ENCODE data around the gene PCP4L1.
"Not testable (repeated sequence)": the region's sequence is repeated elsewhere in the genome, so short reads cannot be mapped to it uniquely, and the experiment has no call there.

PCP4L1 gene

DNA sequence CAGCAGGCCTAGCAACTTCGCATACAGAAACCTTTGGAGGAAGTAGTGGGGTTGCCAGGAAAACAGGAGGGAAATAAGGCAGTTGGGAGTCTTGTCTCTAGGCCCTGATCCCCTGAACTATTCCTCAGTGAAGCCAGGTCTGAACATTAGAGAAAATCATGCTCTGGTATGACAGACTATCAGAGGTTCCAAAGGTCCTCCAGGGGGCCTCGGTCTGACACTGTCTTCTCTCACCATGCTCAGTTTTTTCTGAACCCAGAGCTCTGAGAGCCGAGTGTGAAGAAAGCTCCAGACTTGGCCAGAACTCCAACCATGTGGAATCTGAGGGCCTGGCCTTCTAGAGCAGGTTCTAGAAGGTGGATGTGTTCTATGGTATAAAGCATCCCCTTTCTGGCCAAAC is 28.6 kb upstream of the PCP4L1 start:
- H3K4me1 ChIP-seq (ENCODE audit: control insufficient read depth in 1 of 2, insufficient read depth in 2 of 2, low read length in 2 of 2), result peaks cover 23 to 25% of the 10 kb centered on the region in 2 donors
- H3K27ac ChIP-seq (ENCODE audit: low read depth, low read length), result no peak overlapping the region
- H3K9ac ChIP-seq (ENCODE audit: low read depth in 1 of 2, low read length in 2 of 2), result no peak overlapping the region
- H3K4me3 ChIP-seq (ENCODE audit: low read depth in 1 of 2, low read length in 2 of 2), result no peak overlapping the region
- H3K36me3 ChIP-seq (ENCODE audit: control insufficient read depth in 1 of 2, insufficient read depth in 2 of 2, low read length in 2 of 2), result peaks cover 22 to 30% of the 10 kb centered on the region in 2 donors
- H3K27me3 ChIP-seq (ENCODE audit: control insufficient read depth in 1 of 2, insufficient read depth in 2 of 2, low read length in 2 of 2), result no peaks in the 10 kb centered on the region
- no peaks in the 10 kb centered on the region for H3K9me3 ChIP-seq (ENCODE audit: control insufficient read depth in 1 of 2, low read length in 2 of 2)

DNA sequence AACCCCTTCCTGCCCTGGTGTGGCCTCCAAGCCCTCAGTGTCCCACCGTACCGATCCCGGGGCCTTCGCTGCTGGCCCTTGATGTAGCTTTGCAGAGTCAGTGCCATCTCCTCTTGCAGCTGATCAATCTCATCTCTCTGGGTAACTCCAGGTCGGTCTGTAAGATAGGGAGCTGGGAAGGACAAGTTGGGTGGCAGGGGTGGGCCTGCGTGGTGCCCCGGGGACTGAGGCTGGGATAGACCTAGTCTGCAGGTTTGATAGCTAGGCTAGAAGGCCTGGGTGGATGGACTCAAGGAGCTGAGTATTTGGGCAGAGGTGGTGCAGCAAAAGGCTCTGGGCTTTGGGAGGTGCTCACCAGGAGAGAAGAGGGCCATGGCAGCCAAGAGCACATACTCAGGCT is 27.8 kb upstream of the PCP4L1 start:
- Histone ChIP-seq H3K27ac (ENCODE audit: low read depth, low read length) (no peak overlapping the region), H3K36me3 (ENCODE audit: control insufficient read depth in 1 of 2, insufficient read depth in 2 of 2, low read length in 2 of 2) (peaks cover 22 to 30% of the 10 kb centered on the region in 2 donors), H3K4me1 (ENCODE audit: control insufficient read depth in 1 of 2, insufficient read depth in 2 of 2, low read length in 2 of 2) (peaks cover 17 to 19% of the 10 kb centered on the region in 2 donors), H3K9ac (ENCODE audit: low read depth in 1 of 2, low read length in 2 of 2) (no peak overlapping the region), H3K27me3 (ENCODE audit: control insufficient read depth in 1 of 2, insufficient read depth in 2 of 2, low read length in 2 of 2) (no peaks in the 10 kb centered on the region), H3K4me3 (ENCODE audit: low read depth in 1 of 2, low read length in 2 of 2) (no peak overlapping the region), H3K9me3 (ENCODE audit: control insufficient read depth in 1 of 2, low read length in 2 of 2) (no peaks in the 10 kb centered on the region)

DNA sequence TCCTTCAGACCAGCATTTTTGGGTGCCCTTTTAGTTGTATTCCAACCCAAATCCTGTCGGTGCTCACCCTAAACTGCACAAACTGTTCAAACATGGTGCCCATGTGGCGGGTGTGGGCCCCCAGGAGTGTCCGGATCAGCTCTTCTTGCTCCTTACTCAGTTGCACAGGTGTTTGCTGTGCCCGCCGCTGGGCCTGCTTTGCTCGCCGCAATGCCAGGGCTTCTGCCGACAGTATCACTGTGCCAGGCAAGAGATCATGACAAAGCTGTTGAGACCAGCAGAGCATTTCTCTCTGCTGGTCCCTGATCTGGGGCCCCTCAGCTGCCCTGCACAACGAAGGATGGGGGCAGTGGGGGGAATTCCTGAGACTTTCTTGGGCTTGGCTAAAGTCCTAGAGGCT is 25.4 kb upstream of the PCP4L1 start:
- H3K9ac ChIP-seq (ENCODE audit: low read depth in 1 of 2, low read length in 2 of 2), result no peak overlapping the region
- no peaks in the 10 kb centered on the region for H3K27me3 ChIP-seq (ENCODE audit: control insufficient read depth in 1 of 2, insufficient read depth in 2 of 2, low read length in 2 of 2)
- H3K27ac ChIP-seq (ENCODE audit: low read depth, low read length), result no peak overlapping the region
- peaks cover 20 to 28% of the 10 kb centered on the region in 2 donors for H3K36me3 ChIP-seq (ENCODE audit: control insufficient read depth in 1 of 2, insufficient read depth in 2 of 2, low read length in 2 of 2)
- no peak overlapping the region for H3K4me3 ChIP-seq (ENCODE audit: low read depth in 1 of 2, low read length in 2 of 2)
- no peaks in the 10 kb centered on the region for H3K9me3 ChIP-seq (ENCODE audit: control insufficient read depth in 1 of 2, low read length in 2 of 2)
- H3K4me1 ChIP-seq (ENCODE audit: control insufficient read depth in 1 of 2, insufficient read depth in 2 of 2, low read length in 2 of 2), result peaks cover 0 to 1% of the 10 kb centered on the region in 2 donors

GRCh38 chr1:161235957-161236775 is 22.4 kb upstream of the PCP4L1 start:
- H3K4me1 ChIP-seq (ENCODE audit: control insufficient read depth in 1 of 2, insufficient read depth in 2 of 2, low read length in 2 of 2), result no peaks in the 10 kb centered on the region
- no peaks in the 10 kb centered on the region for H3K27me3 ChIP-seq (ENCODE audit: control insufficient read depth in 1 of 2, insufficient read depth in 2 of 2, low read length in 2 of 2)
- no peak overlapping the region for H3K27ac ChIP-seq (ENCODE audit: low read depth, low read length)
- H3K36me3 ChIP-seq (ENCODE audit: control insufficient read depth in 1 of 2, insufficient read depth in 2 of 2, low read length in 2 of 2), result no peaks in the 10 kb centered on the region
- no peak overlapping the region for H3K4me3 ChIP-seq (ENCODE audit: low read depth in 1 of 2, low read length in 2 of 2)
- H3K9ac ChIP-seq (ENCODE audit: low read depth in 1 of 2, low read length in 2 of 2), result no peak overlapping the region
- no peaks in the 10 kb centered on the region for H3K9me3 ChIP-seq (ENCODE audit: control insufficient read depth in 1 of 2, low read length in 2 of 2)

DNA sequence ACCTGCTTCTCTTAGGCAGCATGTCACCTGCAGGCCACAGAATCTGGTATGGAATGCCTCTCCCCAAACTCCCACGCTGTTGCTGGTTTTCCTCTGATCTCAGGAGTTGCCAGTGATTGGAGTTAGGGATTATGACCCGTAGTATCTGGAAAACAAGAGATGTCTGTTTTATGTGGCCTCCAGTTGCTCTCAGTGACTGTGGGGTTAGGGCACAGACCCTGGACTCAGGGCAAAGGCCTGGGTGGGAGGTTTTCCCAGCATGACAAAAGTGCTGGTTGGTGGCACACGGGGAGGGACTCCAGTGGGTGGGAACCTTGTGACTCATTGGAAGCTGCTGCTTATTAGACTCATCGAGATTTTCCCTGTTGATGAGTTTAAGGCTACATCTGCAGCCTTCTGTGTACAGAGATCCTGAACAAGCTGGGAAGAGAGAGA is 20.5 kb upstream of the PCP4L1 start, which contains the start of gene NR1I3:
Gene NR1I3 (minus strand): TSS at position 165 of the 435 bp plus-strand sequence. CDS start 1,638 bp downstream, outside the sequence.
- Histone ChIP-seq H3K4me1 (ENCODE audit: control insufficient read depth in 1 of 2, insufficient read depth in 2 of 2, low read length in 2 of 2) (no peaks in the 10 kb centered on the region), H3K4me3 (ENCODE audit: low read depth in 1 of 2, low read length in 2 of 2) (no peak within 1 kb of the TSS), H3K36me3 (ENCODE audit: control insufficient read depth in 1 of 2, insufficient read depth in 2 of 2, low read length in 2 of 2) (no peaks in the 10 kb centered on the region), H3K27me3 (ENCODE audit: control insufficient read depth in 1 of 2, insufficient read depth in 2 of 2, low read length in 2 of 2) (no peaks in the 10 kb centered on the region), H3K9ac (ENCODE audit: low read depth in 1 of 2, low read length in 2 of 2) (no peak within 1 kb of the TSS), H3K9me3 (ENCODE audit: control insufficient read depth in 1 of 2, low read length in 2 of 2) (no peaks in the 10 kb centered on the region), H3K27ac (ENCODE audit: low read depth, low read length) (no peak within 1 kb of the TSS)

DNA sequence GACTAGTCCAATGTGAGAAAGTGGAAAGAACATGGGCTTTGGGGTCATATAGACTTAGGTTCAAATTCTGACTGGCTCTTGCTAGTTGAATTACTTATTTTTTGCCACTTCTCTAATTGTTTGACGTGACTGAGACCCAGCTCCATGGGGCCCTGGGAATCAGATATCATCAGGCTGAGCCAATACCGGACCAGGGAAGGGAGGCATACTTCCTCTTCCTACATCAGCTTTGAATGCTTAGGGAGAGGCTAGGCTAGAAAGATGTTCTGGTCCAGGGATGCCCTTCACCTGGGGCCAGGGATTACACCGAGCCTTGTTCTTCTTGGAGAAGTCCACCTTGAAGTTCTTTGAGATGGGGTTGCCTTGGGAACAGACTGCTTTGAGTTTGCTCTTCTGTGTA is 16.9 kb upstream of the PCP4L1 start:
- H3K4me3 ChIP-seq (ENCODE audit: low read depth in 1 of 2, low read length in 2 of 2), result no peak overlapping the region
- no peak overlapping the region for H3K9ac ChIP-seq (ENCODE audit: low read depth in 1 of 2, low read length in 2 of 2)
- no peaks in the 10 kb centered on the region for H3K9me3 ChIP-seq (ENCODE audit: control insufficient read depth in 1 of 2, low read length in 2 of 2)
- H3K27me3 ChIP-seq (ENCODE audit: control insufficient read depth in 1 of 2, insufficient read depth in 2 of 2, low read length in 2 of 2), result no peaks in the 10 kb centered on the region
- H3K27ac ChIP-seq (ENCODE audit: low read depth, low read length), result no peak overlapping the region
- no peaks in the 10 kb centered on the region for H3K36me3 ChIP-seq (ENCODE audit: control insufficient read depth in 1 of 2, insufficient read depth in 2 of 2, low read length in 2 of 2)
- H3K4me1 ChIP-seq (ENCODE audit: control insufficient read depth in 1 of 2, insufficient read depth in 2 of 2, low read length in 2 of 2), result no peaks in the 10 kb centered on the region

- Histone ChIP-seq H3K4me3 (ENCODE audit: low read depth in 1 of 2, low read length in 2 of 2) (no peak overlapping the region), H3K36me3 (ENCODE audit: control insufficient read depth in 1 of 2, insufficient read depth in 2 of 2, low read length in 2 of 2) (no peaks in the 10 kb centered on the region), H3K9ac (ENCODE audit: low read depth in 1 of 2, low read length in 2 of 2) (no peak overlapping the region), H3K27ac (ENCODE audit: low read depth, low read length) (no peak overlapping the region), H3K27me3 (ENCODE audit: control insufficient read depth in 1 of 2, insufficient read depth in 2 of 2, low read length in 2 of 2) (no peaks in the 10 kb centered on the region), H3K4me1 (ENCODE audit: control insufficient read depth in 1 of 2, insufficient read depth in 2 of 2, low read length in 2 of 2) (no peaks in the 10 kb centered on the region), H3K9me3 (ENCODE audit: control insufficient read depth in 1 of 2, low read length in 2 of 2) (no peaks in the 10 kb centered on the region)
Measured at GRCh38 chr1:161242313-161242712, 16.2 kb upstream of the PCP4L1 start.

GRCh38 chr1:161244888-161245287 is 13.7 kb upstream of the PCP4L1 start:
- H3K4me3 ChIP-seq (ENCODE audit: low read depth in 1 of 2, low read length in 2 of 2), result no peak overlapping the region
- H3K4me1 ChIP-seq (ENCODE audit: control insufficient read depth in 1 of 2, insufficient read depth in 2 of 2, low read length in 2 of 2), result no peaks in the 10 kb centered on the region
- H3K9me3 ChIP-seq (ENCODE audit: control insufficient read depth in 1 of 2, low read length in 2 of 2), result no peaks in the 10 kb centered on the region
- H3K36me3 ChIP-seq (ENCODE audit: control insufficient read depth in 1 of 2, insufficient read depth in 2 of 2, low read length in 2 of 2), result no peaks in the 10 kb centered on the region
- H3K27me3 ChIP-seq (ENCODE audit: control insufficient read depth in 1 of 2, insufficient read depth in 2 of 2, low read length in 2 of 2), result no peaks in the 10 kb centered on the region
- no peak overlapping the region for H3K27ac ChIP-seq (ENCODE audit: low read depth, low read length)
- H3K9ac ChIP-seq (ENCODE audit: low read depth in 1 of 2, low read length in 2 of 2), result no peak overlapping the region

- not testable (repeated sequence) for H3K27me3 ChIP-seq (ENCODE audit: control insufficient read depth in 1 of 2, insufficient read depth in 2 of 2, low read length in 2 of 2); H3K4me3 ChIP-seq (ENCODE audit: low read depth in 1 of 2, low read length in 2 of 2); H3K36me3 ChIP-seq (ENCODE audit: control insufficient read depth in 1 of 2, insufficient read depth in 2 of 2, low read length in 2 of 2)
Measured at GRCh38 chr1:161250100-161250499, 8.4 kb upstream of the PCP4L1 start.

GRCh38 chr1:161250829-161251228 is 7.7 kb upstream of the PCP4L1 start:
- H3K36me3 ChIP-seq (ENCODE audit: control insufficient read depth in 1 of 2, insufficient read depth in 2 of 2, low read length in 2 of 2), result no peaks in the 10 kb centered on the region
- no peaks in the 10 kb centered on the region for H3K27me3 ChIP-seq (ENCODE audit: control insufficient read depth in 1 of 2, insufficient read depth in 2 of 2, low read length in 2 of 2)
- no peak overlapping the region for H3K9ac ChIP-seq (ENCODE audit: low read depth in 1 of 2, low read length in 2 of 2)
- H3K4me3 ChIP-seq (ENCODE audit: low read depth in 1 of 2, low read length in 2 of 2), result no peak overlapping the region
- no peaks in the 10 kb centered on the region for H3K9me3 ChIP-seq (ENCODE audit: control insufficient read depth in 1 of 2, low read length in 2 of 2)
- H3K27ac ChIP-seq (ENCODE audit: low read depth, low read length), result no peak overlapping the region
- H3K4me1 ChIP-seq (ENCODE audit: control insufficient read depth in 1 of 2, insufficient read depth in 2 of 2, low read length in 2 of 2), result no peaks in the 10 kb centered on the region

More at GRCh38 chr1:161250100-161250499, 8.4 kb upstream of the PCP4L1 start:
- H3K27ac ChIP-seq (ENCODE audit: low read depth, low read length); H3K9me3 ChIP-seq (ENCODE audit: control insufficient read depth in 1 of 2, low read length in 2 of 2); H3K4me1 ChIP-seq (ENCODE audit: control insufficient read depth in 1 of 2, insufficient read depth in 2 of 2, low read length in 2 of 2); H3K9ac ChIP-seq (ENCODE audit: low read depth in 1 of 2, low read length in 2 of 2): not testable (repeated sequence)

All from duodenal mucosa (tissue), 2 donors.